Measurements from ENCODE around the gene SMARCD1. TPM values are rescaled to one million over a fixed set of nuclear protein-coding genes. Genes with fewer than 3 reads are reported as not detected.

Gene SMARCD1
- total RNA-seq, 1 donor from 2014 or later: 160 TPM

- Mint-ChIP-seq H3K4me1 (ENCODE audit: low read depth) (peaks cover 6% of the 10 kb centered on the region), H3K4me3 (ENCODE audit: low read depth) (no peak overlapping the region), H3K27ac (peak overlapping the region; percentile 37), H3K36me3 (ENCODE audit: insufficient read depth) (no peaks in the 10 kb centered on the region), H3K27me3 (no peaks in the 10 kb centered on the region), H3K9me3 (ENCODE audit: low read depth) (no peaks in the 10 kb centered on the region)
- no peak for DNase-seq (ENCODE audit: low spot score, unreplicated experiment)
- no peak for TF ChIP-seq CTCF (IDR thresholded peaks at IDR 0.05; ENCODE audit: unreplicated experiment)
Measured at GRCh38 chr12:50149311-50149710, 64.2 kb downstream of the SMARCD1 start.

Other genes with a start within 250 kb of the SMARCD1 start
- gene BCDIN3D, start 242.2 kb upstream of the SMARCD1 start, total RNA-seq: 6.1 and 7.3 TPM in 2 replicates
- gene FAIM2, start 181.4 kb upstream of the SMARCD1 start, total RNA-seq: not detected in 2 replicates
- gene AQP2, start 134.6 kb upstream of the SMARCD1 start, total RNA-seq: 0.29 and 1.0 TPM in 2 replicates
- gene AQP5, start 123.5 kb upstream of the SMARCD1 start, total RNA-seq: 1.8 and 2.0 TPM in 2 replicates
- 0.29 TPM in 1 of 2 replicates, not detected in the other for gene AQP6, start 112.4 kb upstream of the SMARCD1 start, total RNA-seq
- gene RACGAP1, start 59.8 kb upstream of the SMARCD1 start, total RNA-seq: 40.0 and 42.1 TPM in 2 replicates
- gene ASIC1, start 27.7 kb upstream of the SMARCD1 start, total RNA-seq: 5.2 and 5.7 TPM in 2 replicates
- 2.0 and 2.1 TPM in 2 replicates for gene GPD1, start 18.7 kb downstream of the SMARCD1 start, total RNA-seq
- 25.1 and 30.1 TPM in 2 replicates for gene COX14, start 26.9 kb downstream of the SMARCD1 start, total RNA-seq
- gene CERS5, start 82.0 kb downstream of the SMARCD1 start, total RNA-seq: 66.5 and 69.1 TPM in 2 replicates
- gene LIMA1, start 198.2 kb downstream of the SMARCD1 start, total RNA-seq: 39.9 and 40.9 TPM in 2 replicates

Data from progenitor cell of endocrine pancreas (in vitro differentiated cells).